HG02938 (cell line): ENCODE data around the gene LAG3.
"Not testable (repeated sequence)": the region's sequence is repeated elsewhere in the genome, so short reads cannot be mapped to it uniquely, and the experiment has no call there.

Experiments
- ATAC-seq: cut with Tn5 transposase; IDR thresholded peaks from one replicate; pipeline ENCODE4 v1.9.1; 2021; ENCODE audit warnings: mild to moderate bottlenecking, moderate library complexity; ENCODE audit not compliant: unreplicated experiment

The LAG3 gene

GRCh38 chr12:6772331-6772695 lies at the start of gene LAG3:
LAG3 (plus strand) TSS chr12:6772520; CDS start chr12:6772853, 333 bp downstream.
- no peak for ATAC-seq

GRCh38 chr12:6722863-6723262 lies 49.5 kb upstream of the LAG3 start:
- ATAC-seq: no peak

- peak; percentile 88 for ATAC-seq
Measured at GRCh38 chr12:6723607-6724408, 48.5 kb upstream of the LAG3 start, which contains the start of gene COPS7A. COPS7A (plus strand) TSS chr12:6724046; CDS start chr12:6724657, 611 bp downstream.

- ATAC-seq: peak; percentile 23
Measured at GRCh38 chr12:6724409-6724797, 47.9 kb upstream of the LAG3 start.

- no peak for ATAC-seq
Measured at GRCh38 chr12:6725350-6725749, 47.0 kb upstream of the LAG3 start.

GRCh38 chr12:6729186-6729585 lies 43.1 kb upstream of the LAG3 start:
- no peak for ATAC-seq

- ATAC-seq: no peak
Measured at GRCh38 chr12:6730169-6730568, 42.2 kb upstream of the LAG3 start.

GRCh38 chr12:6734506-6735387 lies 37.6 kb upstream of the LAG3 start:
- ATAC-seq: no peak

- no peak for ATAC-seq
Measured at GRCh38 chr12:6735448-6736191, 36.7 kb upstream of the LAG3 start.

GRCh38 chr12:6736754-6737153 lies 35.6 kb upstream of the LAG3 start:
- no peak for ATAC-seq

- not testable (repeated sequence) for ATAC-seq
Measured at GRCh38 chr12:6742080-6742479, 30.2 kb upstream of the LAG3 start.

GRCh38 chr12:6742834-6743233 lies 29.5 kb upstream of the LAG3 start:
- no peak for ATAC-seq

GRCh38 chr12:6743300-6743699 lies 29.0 kb upstream of the LAG3 start:
- ATAC-seq: not testable (repeated sequence)

- no peak for ATAC-seq
Measured at GRCh38 chr12:6745741-6746525, 26.4 kb upstream of the LAG3 start.

GRCh38 chr12:6747216-6747615 lies 25.1 kb upstream of the LAG3 start:
- ATAC-seq: no peak

- ATAC-seq: no peak
Measured at GRCh38 chr12:6748761-6749160, 23.6 kb upstream of the LAG3 start.

GRCh38 chr12:6750506-6750905 lies 21.8 kb upstream of the LAG3 start:
- ATAC-seq: no peak

- ATAC-seq: no peak
Measured at GRCh38 chr12:6751767-6752166, 20.6 kb upstream of the LAG3 start.

- ATAC-seq: no peak
Measured at GRCh38 chr12:6752167-6752920, 20.0 kb upstream of the LAG3 start.
